HL-60 (cell line): Measurements from ENCODE around the gene PPM1A.

Source experiments
- DNase-seq, 2 experiments: peaks; one replicate each; pipeline ENCODE4 v3.0.0-alpha.2; 2010 to 2020; ENCODE audit warnings: low read depth in 1 of 2, low spot score in 1 of 2
- H3K27ac ChIP-seq: fragments of 250-450 bp; sonication (Bioruptor Pico); replicated peaks from 2 replicates; pipeline ENCODE4 v1.5.1; 2020; ENCODE audit warnings: mild to moderate bottlenecking, moderate library complexity
- H3K27me3 ChIP-seq: fragments of 250-450 bp; sonication (Bioruptor Pico); 2 replicates; pipeline ENCODE4 v1.5.1; 2021; ENCODE audit warnings: mild to moderate bottlenecking, moderate library complexity; ENCODE audit not compliant: insufficient read depth, poor library complexity, severe bottlenecking
- H3K4me3 ChIP-seq: replicated peaks from 2 replicates; pipeline ENCODE4 v1.5.1; 2011; ENCODE audit warnings: mild to moderate bottlenecking, control low read depth, low read length; ENCODE audit not compliant: insufficient read depth
- GABPA ChIP-seq: IDR thresholded peaks from 2 replicates; pipeline ENCODE4 v1.6.1; 2012; ENCODE audit warnings: low read depth
- POLR2AphosphoS5 ChIP-seq: IDR thresholded peaks from 2 replicates; pipeline ENCODE4 v1.6.1; 2012; ENCODE audit warnings: low read depth
- REST ChIP-seq: IDR thresholded peaks from 2 replicates; pipeline ENCODE4 v1.6.1; 2012; ENCODE audit warnings: low read depth; ENCODE audit not compliant: insufficient replicate concordance
- SPI1 ChIP-seq: IDR thresholded peaks from 2 replicates; pipeline ENCODE4 v1.6.1; 2012; ENCODE audit warnings: low read depth, mild to moderate bottlenecking, borderline replicate concordance
- TF ChIP-seq, protein P1 (sequence below): IDR thresholded peaks from one replicate; pipeline ENCODE4 v1.5.1; 2011; ENCODE audit warnings: low read length, control low read depth, inconsistent platforms; ENCODE audit not compliant: insufficient read depth

The PPM1A gene

GRCh38 chr14:60329274-60329673, 80.3 kb downstream of the PPM1A start:
- DNase-seq, result no peak
- no peak overlapping the region for H3K27ac ChIP-seq
- no peak overlapping the region for H3K4me3 ChIP-seq
- no peaks in the 10 kb centered on the region for H3K27me3 ChIP-seq
- TF ChIP-seq POLR2AphosphoS5 (no peak), GABPA (no peak), SPI1 (no peak), REST (no peak)
- TF ChIP-seq, protein P1, sequence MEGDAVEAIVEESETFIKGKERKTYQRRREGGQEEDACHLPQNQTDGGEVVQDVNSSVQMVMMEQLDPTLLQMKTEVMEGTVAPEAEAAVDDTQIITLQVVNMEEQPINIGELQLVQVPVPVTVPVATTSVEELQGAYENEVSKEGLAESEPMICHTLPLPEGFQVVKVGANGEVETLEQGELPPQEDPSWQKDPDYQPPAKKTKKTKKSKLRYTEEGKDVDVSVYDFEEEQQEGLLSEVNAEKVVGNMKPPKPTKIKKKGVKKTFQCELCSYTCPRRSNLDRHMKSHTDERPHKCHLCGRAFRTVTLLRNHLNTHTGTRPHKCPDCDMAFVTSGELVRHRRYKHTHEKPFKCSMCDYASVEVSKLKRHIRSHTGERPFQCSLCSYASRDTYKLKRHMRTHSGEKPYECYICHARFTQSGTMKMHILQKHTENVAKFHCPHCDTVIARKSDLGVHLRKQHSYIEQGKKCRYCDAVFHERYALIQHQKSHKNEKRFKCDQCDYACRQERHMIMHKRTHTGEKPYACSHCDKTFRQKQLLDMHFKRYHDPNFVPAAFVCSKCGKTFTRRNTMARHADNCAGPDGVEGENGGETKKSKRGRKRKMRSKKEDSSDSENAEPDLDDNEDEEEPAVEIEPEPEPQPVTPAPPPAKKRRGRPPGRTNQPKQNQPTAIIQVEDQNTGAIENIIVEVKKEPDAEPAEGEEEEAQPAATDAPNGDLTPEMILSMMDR, result no peak

DNA sequence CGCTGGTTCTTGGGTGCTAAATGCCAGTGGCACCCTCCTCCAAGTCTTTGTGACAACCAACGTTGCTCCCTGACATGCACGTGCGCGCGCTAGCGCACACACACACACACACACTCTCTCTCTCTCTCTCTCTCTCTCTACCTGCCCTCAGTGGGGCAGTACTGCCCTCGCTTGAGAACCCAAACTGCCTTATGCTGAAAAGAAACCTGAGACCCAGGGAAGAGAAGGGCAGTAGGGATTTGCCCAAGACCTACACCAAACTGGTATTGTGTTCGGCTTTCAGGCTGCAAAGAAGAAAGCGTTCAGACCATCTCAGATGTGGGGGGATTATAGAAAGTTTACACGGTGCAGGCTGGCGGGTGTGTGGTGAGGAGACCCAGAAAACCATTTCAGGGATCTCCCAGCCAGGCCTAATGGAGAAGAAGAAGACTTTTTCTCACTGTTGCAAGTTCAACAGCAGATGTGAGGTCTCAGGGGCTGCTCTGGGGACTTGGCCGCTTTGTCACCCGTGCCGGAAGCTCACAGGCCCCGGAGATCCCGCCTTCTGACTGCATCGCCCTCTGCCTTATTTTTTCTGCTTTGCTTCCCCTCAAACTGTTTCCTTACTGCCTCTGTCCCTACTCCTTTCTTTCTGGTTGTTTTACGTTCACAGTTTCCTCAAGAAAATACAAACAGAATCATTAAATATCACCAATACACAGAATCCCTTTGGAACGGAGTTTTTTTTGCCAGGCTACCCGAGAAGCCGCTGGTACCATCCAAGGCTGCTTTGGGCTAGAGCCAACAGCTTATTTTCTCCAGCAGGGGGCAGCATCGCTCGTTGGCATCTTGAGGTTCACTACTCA, 82.4 kb downstream of the PPM1A start:
- Histone ChIP-seq H3K27me3 (no peaks in the 10 kb centered on the region), H3K4me3 (peak overlapping the region; percentile 27), H3K27ac (peak overlapping the region; percentile 15)
- TF ChIP-seq POLR2AphosphoS5, result no peak
- no peak for TF ChIP-seq SPI1
- TF ChIP-seq, protein P1, result peak; percentile 69
- no peak for TF ChIP-seq REST
- peak; percentile 29 to 68 for DNase-seq

DNA sequence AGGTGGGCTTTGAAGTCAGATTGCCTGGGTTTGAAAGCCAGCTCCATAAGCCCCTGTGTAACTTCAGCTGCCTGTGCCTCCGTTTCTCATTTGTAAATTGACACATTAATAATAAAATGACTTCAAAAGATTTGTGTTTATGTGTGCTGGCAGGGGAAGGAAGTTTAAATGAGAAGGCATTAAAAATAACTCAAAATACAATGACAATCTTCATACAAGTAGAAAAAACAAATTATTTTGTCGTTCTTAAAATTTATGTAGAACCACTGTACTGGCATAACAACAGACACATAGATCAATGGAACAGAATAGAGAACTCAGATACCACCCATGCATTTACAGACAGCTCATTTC, 83.0 kb downstream of the PPM1A start:
- Histone ChIP-seq H3K27ac (no peak overlapping the region), H3K27me3 (no peaks in the 10 kb centered on the region), H3K4me3 (0 out of 2 replicates have a peak overlapping the region, but pooled peaks have one; percentile 27)
- DNase-seq, result no peak
- no peak for TF ChIP-seq SPI1
- no peak for TF ChIP-seq REST
- TF ChIP-seq, protein P1, result no peak
